Mesothelial cell of epicardium (in vitro differentiated cells): Measurements from ENCODE around the gene CD70. TPM values are rescaled to one million over a fixed set of nuclear protein-coding genes. Genes with fewer than 3 reads are reported as not detected.
"Not testable (repeated sequence)": the region's sequence is repeated elsewhere in the genome, so short reads cannot be mapped to it uniquely, and the experiment has no call there.

Experiments used
- DNase-seq, 2 experiments: peaks; one replicate each; pipeline ENCODE4 v3.0.0; 2021; ENCODE audit warnings: low spot score in 2 of 2; ENCODE audit not compliant: unreplicated experiment in 2 of 2
- H3K27ac Mint-ChIP-seq: 2 replicates; pipeline ENCODE4 v1.8.0; 2021; ENCODE audit warnings: mixed read lengths
- H3K27me3 Mint-ChIP-seq: 2 replicates; pipeline ENCODE4 v1.8.0; 2021; ENCODE audit warnings: low read depth, mixed read lengths
- H3K36me3 Mint-ChIP-seq: 2 replicates; pipeline ENCODE4 v1.8.0; 2021; ENCODE audit warnings: mixed read lengths
- H3K4me1 Mint-ChIP-seq: 2 replicates; pipeline ENCODE4 v1.8.0; 2021; ENCODE audit warnings: mixed read lengths
- H3K4me3 Mint-ChIP-seq: 2 replicates; pipeline ENCODE4 v1.8.0; 2021; ENCODE audit warnings: mild to moderate bottlenecking, moderate library complexity, mixed read lengths
- H3K9me3 Mint-ChIP-seq: 2 replicates; pipeline ENCODE4 v1.8.0; 2021; ENCODE audit warnings: mixed read lengths
- total RNA-seq: library from RNA; stranded (reverse); gene quantifications from 3 replicates; pipeline ENCODE4 v1.2.1, GENCODE V29; 2021
- TF ChIP-seq, protein P1 (sequence below): fragments of 200-600 bp; sonication (generic); IDR thresholded peaks from one replicate; pipeline ENCODE4 v1.5.0; 2021; ENCODE audit warnings: antibody characterized with exemption; ENCODE audit not compliant: unreplicated experiment

CD70 gene
- total RNA-seq, 1 donor from 2014 or later = not detected

DNA sequence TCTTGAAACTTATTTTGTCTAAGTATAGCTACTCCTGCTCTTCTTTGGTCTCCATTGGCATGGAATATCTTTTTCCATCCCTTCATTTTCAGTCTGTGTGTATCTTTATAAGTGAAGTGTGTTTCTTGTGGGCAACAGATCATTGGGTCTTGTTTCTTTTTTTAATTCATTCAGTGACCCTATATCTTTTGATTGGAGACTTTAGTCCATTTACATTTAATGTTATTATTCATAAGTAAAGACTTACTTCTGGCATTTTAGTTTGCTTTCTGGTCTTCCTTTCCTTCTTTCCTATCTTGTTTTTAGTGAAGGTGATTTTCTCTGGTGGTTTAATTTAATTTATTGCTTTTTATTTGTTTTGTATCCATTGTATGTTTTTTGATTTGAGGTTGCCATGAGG, 19.8 kb downstream of the CD70 start:
- H3K9me3 Mint-ChIP-seq = peaks cover 16% of the 10 kb centered on the region
- H3K27ac Mint-ChIP-seq = no peak overlapping the region
- no peak for DNase-seq
- no peaks in the 10 kb centered on the region for H3K4me1 Mint-ChIP-seq
- peaks cover 4% of the 10 kb centered on the region for H3K27me3 Mint-ChIP-seq
- H3K4me3 Mint-ChIP-seq = no peak overlapping the region
- TF ChIP-seq, protein P1, sequence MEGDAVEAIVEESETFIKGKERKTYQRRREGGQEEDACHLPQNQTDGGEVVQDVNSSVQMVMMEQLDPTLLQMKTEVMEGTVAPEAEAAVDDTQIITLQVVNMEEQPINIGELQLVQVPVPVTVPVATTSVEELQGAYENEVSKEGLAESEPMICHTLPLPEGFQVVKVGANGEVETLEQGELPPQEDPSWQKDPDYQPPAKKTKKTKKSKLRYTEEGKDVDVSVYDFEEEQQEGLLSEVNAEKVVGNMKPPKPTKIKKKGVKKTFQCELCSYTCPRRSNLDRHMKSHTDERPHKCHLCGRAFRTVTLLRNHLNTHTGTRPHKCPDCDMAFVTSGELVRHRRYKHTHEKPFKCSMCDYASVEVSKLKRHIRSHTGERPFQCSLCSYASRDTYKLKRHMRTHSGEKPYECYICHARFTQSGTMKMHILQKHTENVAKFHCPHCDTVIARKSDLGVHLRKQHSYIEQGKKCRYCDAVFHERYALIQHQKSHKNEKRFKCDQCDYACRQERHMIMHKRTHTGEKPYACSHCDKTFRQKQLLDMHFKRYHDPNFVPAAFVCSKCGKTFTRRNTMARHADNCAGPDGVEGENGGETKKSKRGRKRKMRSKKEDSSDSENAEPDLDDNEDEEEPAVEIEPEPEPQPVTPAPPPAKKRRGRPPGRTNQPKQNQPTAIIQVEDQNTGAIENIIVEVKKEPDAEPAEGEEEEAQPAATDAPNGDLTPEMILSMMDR = no peak
- no peaks in the 10 kb centered on the region for H3K36me3 Mint-ChIP-seq

DNA sequence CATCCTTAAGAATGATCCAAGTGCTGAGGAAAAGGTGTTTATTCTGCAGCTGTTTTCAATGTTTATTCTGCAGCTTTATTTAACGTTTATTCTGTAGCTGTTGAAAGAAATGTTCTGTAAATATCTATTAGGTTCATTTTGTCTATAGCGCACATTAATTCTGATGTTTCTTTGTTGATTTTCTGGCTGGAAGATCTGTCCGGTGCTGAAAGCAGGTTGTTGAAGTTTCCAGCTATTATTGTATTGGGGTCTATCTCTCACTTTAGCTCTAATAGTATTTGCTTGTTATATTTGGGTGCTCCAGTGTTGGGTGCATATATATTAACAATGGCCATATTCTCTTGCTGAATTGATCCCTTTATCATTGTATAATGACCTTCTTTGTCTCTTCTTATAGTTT, 20.2 kb downstream of the CD70 start:
- Mint-ChIP-seq H3K27me3 (peaks cover 4% of the 10 kb centered on the region), H3K27ac (no peak overlapping the region), H3K9me3 (peaks cover 20% of the 10 kb centered on the region), H3K36me3 (no peaks in the 10 kb centered on the region), H3K4me3 (no peak overlapping the region), H3K4me1 (no peaks in the 10 kb centered on the region)
- DNase-seq = no peak
- TF ChIP-seq, protein P1 = no peak

DNA sequence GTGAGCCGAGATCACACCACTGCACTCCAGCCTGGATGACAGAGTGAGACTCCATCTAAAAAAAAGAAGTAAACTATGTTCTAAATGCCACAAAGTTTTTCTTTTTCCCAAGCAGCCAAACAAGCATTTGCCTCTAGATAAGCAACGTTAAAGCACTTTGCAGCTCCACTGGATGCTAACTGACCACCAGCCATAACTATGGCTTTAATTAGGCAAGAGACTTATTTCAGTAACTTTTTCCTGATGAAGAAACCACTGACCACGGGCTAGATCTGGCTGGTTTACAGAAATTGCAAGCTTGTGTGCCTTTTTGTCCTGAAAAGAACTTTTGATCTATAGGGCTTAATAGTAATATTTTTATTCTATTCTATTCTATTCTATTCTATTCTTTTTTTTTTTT, 22.1 kb downstream of the CD70 start:
- Mint-ChIP-seq H3K27me3 (peaks cover 4% of the 10 kb centered on the region), H3K9me3 (peaks cover 31% of the 10 kb centered on the region), H3K4me3 (no peak overlapping the region), H3K27ac (no peak overlapping the region), H3K36me3 (no peaks in the 10 kb centered on the region), H3K4me1 (no peaks in the 10 kb centered on the region)
- no peak for DNase-seq
- TF ChIP-seq, protein P1 = no peak

DNA sequence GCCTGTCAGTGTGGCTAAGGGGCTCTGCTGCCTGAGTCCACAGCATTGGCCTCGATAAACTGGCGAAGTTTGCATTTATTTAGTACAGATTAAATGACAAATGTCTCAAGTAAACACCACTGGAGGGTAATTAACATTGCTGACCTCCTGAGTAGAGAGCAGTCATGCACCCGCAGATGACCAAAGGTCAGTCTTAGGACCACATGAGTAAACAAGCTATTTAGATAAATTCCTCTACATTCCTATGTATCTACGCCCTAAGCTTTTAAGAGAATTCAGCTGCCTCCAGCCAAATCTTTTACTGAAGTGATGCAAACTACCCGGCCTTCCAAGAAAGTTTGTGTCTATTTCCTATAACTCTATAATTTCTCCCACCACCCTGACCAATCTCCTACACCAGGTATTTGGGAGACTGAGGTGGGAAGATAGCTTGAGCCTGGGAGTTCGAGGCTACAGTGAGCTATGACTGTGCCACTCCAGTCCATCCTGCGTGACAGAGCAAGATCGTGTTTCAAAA, 22.9 kb downstream of the CD70 start:
- TF ChIP-seq, protein P1 = no peak
- no peak overlapping the region for H3K27ac Mint-ChIP-seq
- H3K27me3 Mint-ChIP-seq = peaks cover 4% of the 10 kb centered on the region
- H3K4me3 Mint-ChIP-seq = no peak overlapping the region
- no peak for DNase-seq
- peaks cover 33% of the 10 kb centered on the region for H3K9me3 Mint-ChIP-seq
- no peaks in the 10 kb centered on the region for H3K36me3 Mint-ChIP-seq
- H3K4me1 Mint-ChIP-seq = no peaks in the 10 kb centered on the region

DNA sequence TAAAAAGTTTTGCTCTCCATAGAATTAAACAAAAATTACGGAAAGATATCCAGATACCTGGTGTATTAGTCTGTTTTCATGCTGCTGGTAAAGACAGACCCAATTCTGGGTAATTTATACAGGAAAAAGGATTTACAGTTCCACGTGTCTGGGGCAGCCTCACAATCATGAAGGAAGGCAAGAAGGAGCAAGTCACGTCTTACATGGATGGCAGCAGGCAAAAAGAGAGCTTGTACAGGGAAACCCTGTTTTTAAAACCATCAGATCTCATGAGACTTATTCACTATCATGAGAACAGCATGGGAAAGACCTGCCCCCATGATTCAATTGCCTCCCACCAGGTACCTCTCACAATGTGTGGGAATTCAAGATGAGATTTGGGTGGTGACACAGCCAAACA, 24.2 kb downstream of the CD70 start:
- H3K4me3 Mint-ChIP-seq, DNase-seq, H3K27me3 Mint-ChIP-seq, H3K4me1 Mint-ChIP-seq, H3K36me3 Mint-ChIP-seq, H3K27ac Mint-ChIP-seq: not testable (repeated sequence)
- H3K9me3 Mint-ChIP-seq = peaks cover 30% of the 10 kb centered on the region

DNA sequence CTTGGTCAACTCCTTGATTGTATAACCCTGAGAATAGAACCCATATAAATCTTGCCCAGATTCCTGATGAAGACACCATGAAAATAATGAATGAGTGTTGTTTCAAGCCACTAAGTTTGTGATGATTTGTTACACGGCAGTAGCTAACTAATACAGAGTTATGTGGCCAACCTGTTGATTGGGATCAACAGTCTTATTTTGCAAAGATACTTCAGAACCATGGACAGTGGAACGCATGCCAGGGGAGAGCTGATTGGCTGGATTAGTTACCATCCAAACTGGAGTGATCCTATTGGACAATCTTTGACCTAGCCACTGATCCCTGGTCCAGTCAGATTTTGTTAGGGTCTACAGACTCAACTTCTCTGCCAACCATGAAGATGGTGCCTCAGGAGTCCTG, 26.6 kb downstream of the CD70 start:
- peaks cover 3% of the 10 kb centered on the region for H3K27me3 Mint-ChIP-seq
- H3K27ac Mint-ChIP-seq = no peak overlapping the region
- TF ChIP-seq, protein P1 = no peak
- H3K36me3 Mint-ChIP-seq = no peaks in the 10 kb centered on the region
- no peak overlapping the region for H3K4me3 Mint-ChIP-seq
- DNase-seq = no peak
- H3K4me1 Mint-ChIP-seq = no peaks in the 10 kb centered on the region
- peaks cover 22% of the 10 kb centered on the region for H3K9me3 Mint-ChIP-seq

DNA sequence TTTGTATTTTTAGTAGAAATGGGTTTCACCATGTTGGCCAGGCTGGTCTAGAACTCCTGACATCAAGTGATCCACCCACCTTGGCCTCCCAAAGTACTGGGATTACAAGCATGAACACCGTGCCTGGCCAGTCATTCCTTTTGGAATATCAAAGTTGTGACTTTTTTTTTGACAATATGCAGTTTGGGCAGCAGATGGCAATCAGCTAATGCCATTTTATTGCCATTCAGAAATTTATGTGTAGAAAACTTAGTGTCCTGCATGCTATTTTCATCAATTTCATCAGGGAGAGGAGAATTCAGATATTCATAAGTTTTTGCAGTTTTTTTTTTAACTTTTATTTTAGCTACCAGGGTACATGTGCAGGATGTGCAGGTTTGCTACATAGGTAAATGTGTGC, 28.5 kb downstream of the CD70 start:
- not testable (repeated sequence) for H3K4me3 Mint-ChIP-seq, H3K4me1 Mint-ChIP-seq, H3K27ac Mint-ChIP-seq, DNase-seq, H3K36me3 Mint-ChIP-seq, H3K27me3 Mint-ChIP-seq
- peaks cover 22% of the 10 kb centered on the region for H3K9me3 Mint-ChIP-seq
